ENCODE results near the gene MAPK1. TPM values are rescaled to one million over a fixed set of nuclear protein-coding genes. Genes with fewer than 3 reads are reported as not detected.
A peak's percentile ranks its signal among the peaks of the same experiment; 100 is the strongest.

MAPK1 gene
- total RNA-seq, 1 donor from 2014 or later: 119 TPM

- H3K4me1 Mint-ChIP-seq (ENCODE audit: unreplicated experiment): peaks cover 3% of the 10 kb centered on the region
- no peak overlapping the region for H3K27ac Mint-ChIP-seq (ENCODE audit: unreplicated experiment)
- H3K4me3 Mint-ChIP-seq (ENCODE audit: unreplicated experiment): no peak overlapping the region
- no peaks in the 10 kb centered on the region for H3K36me3 Mint-ChIP-seq (ENCODE audit: low read depth, unreplicated experiment)
- H3K27me3 Mint-ChIP-seq (ENCODE audit: unreplicated experiment): peaks cover 2% of the 10 kb centered on the region
- no peaks in the 10 kb centered on the region for H3K9me3 Mint-ChIP-seq (ENCODE audit: unreplicated experiment)
- DNase-seq (ENCODE audit: low spot score): no peak
- TF ChIP-seq CTCF (IDR thresholded peaks at IDR 0.05; ENCODE audit: unreplicated experiment): no peak
Observed at GRCh38 chr22:21741790-21742189, 125.7 kb downstream of the MAPK1 start.

- H3K9me3 Mint-ChIP-seq (ENCODE audit: unreplicated experiment): no peaks in the 10 kb centered on the region
- peak overlapping the region; percentile 30 for H3K27ac Mint-ChIP-seq (ENCODE audit: unreplicated experiment)
- no peak for DNase-seq (ENCODE audit: low spot score)
- no peak overlapping the region for H3K4me3 Mint-ChIP-seq (ENCODE audit: unreplicated experiment)
- no peaks in the 10 kb centered on the region for H3K36me3 Mint-ChIP-seq (ENCODE audit: low read depth, unreplicated experiment)
- H3K27me3 Mint-ChIP-seq (ENCODE audit: unreplicated experiment): peaks cover 2% of the 10 kb centered on the region
- no peak for TF ChIP-seq CTCF (IDR thresholded peaks at IDR 0.05; ENCODE audit: unreplicated experiment)
- H3K4me1 Mint-ChIP-seq (ENCODE audit: unreplicated experiment): peaks cover 3% of the 10 kb centered on the region
Observed at GRCh38 chr22:21741059-21741458, 126.4 kb downstream of the MAPK1 start.

- TF ChIP-seq CTCF (IDR thresholded peaks at IDR 0.05; ENCODE audit: unreplicated experiment): no peak
- H3K9me3 Mint-ChIP-seq (ENCODE audit: unreplicated experiment): no peaks in the 10 kb centered on the region
- no peak for DNase-seq (ENCODE audit: low spot score)
- peaks cover 4% of the 10 kb centered on the region for H3K27me3 Mint-ChIP-seq (ENCODE audit: unreplicated experiment)
- H3K36me3 Mint-ChIP-seq (ENCODE audit: low read depth, unreplicated experiment): no peaks in the 10 kb centered on the region
- H3K27ac Mint-ChIP-seq (ENCODE audit: unreplicated experiment): no peak overlapping the region
- H3K4me3 Mint-ChIP-seq (ENCODE audit: unreplicated experiment): peak overlapping the region; percentile 29
- H3K4me1 Mint-ChIP-seq (ENCODE audit: unreplicated experiment): peaks cover 7% of the 10 kb centered on the region
Observed at GRCh38 chr22:21739828-21740377, 127.5 kb downstream of the MAPK1 start.

- Mint-ChIP-seq H3K4me1 (ENCODE audit: unreplicated experiment) (peaks cover 10% of the 10 kb centered on the region), H3K4me3 (ENCODE audit: unreplicated experiment) (peak overlapping the region; percentile 25), H3K36me3 (ENCODE audit: low read depth, unreplicated experiment) (no peaks in the 10 kb centered on the region), H3K27me3 (ENCODE audit: unreplicated experiment) (peaks cover 4% of the 10 kb centered on the region), H3K9me3 (ENCODE audit: unreplicated experiment) (no peaks in the 10 kb centered on the region), H3K27ac (ENCODE audit: unreplicated experiment) (no peak overlapping the region)
- no peak for TF ChIP-seq CTCF (IDR thresholded peaks at IDR 0.05; ENCODE audit: unreplicated experiment)
- no peak for DNase-seq (ENCODE audit: low spot score)
Observed at GRCh38 chr22:21738966-21739365, 128.5 kb downstream of the MAPK1 start.

GRCh38 chr22:21738081-21738480, 129.4 kb downstream of the MAPK1 start:
- H3K4me3 Mint-ChIP-seq (ENCODE audit: unreplicated experiment): no peak overlapping the region
- no peaks in the 10 kb centered on the region for H3K36me3 Mint-ChIP-seq (ENCODE audit: low read depth, unreplicated experiment)
- H3K27ac Mint-ChIP-seq (ENCODE audit: unreplicated experiment): no peak overlapping the region
- peaks cover 7% of the 10 kb centered on the region for H3K27me3 Mint-ChIP-seq (ENCODE audit: unreplicated experiment)
- no peaks in the 10 kb centered on the region for H3K9me3 Mint-ChIP-seq (ENCODE audit: unreplicated experiment)
- no peak for DNase-seq (ENCODE audit: low spot score)
- H3K4me1 Mint-ChIP-seq (ENCODE audit: unreplicated experiment): peaks cover 12% of the 10 kb centered on the region
- TF ChIP-seq CTCF (IDR thresholded peaks at IDR 0.05; ENCODE audit: unreplicated experiment): no peak
